Liver (tissue), 3 donors: ENCODE measurements around the gene TRPM8.

Experiments
- FOXA2 ChIP-seq: IDR thresholded peaks from 2 replicates; pipeline ENCODE4 v1.6.1; 2016; ENCODE audit warnings: antibody characterized with exemption
- GABPA ChIP-seq, 2 donors: IDR thresholded peaks in 1 of 2; conservative IDR thresholded peaks in 1 of 2; 2 replicates each; pipeline ENCODE4 v1.6.1; 2016; ENCODE audit warnings: antibody characterized with exemption in 2 of 2, mild to moderate bottlenecking in 1 of 2, moderate library complexity in 1 of 2
- HNF4A ChIP-seq, 2 donors: conservative IDR thresholded peaks; 2 replicates each; pipeline ENCODE4 v1.6.1; 2016; ENCODE audit warnings: antibody characterized with exemption in 2 of 2, mild to moderate bottlenecking in 2 of 2
- JUND ChIP-seq, 2 donors: IDR thresholded peaks; 2 replicates each; pipeline ENCODE4 v1.6.1; 2016; ENCODE audit warnings: antibody characterized with exemption in 2 of 2
- SP1 ChIP-seq: IDR thresholded peaks from 2 replicates; pipeline ENCODE4 v1.6.1; 2018; ENCODE audit warnings: antibody characterized with exemption, mild to moderate bottlenecking
- TAF1 ChIP-seq: conservative IDR thresholded peaks from 2 replicates; pipeline ENCODE4 v1.6.1; 2016; ENCODE audit warnings: antibody characterized with exemption, mild to moderate bottlenecking
- YY1 ChIP-seq: IDR thresholded peaks from 2 replicates; pipeline ENCODE4 v1.6.1; 2016; ENCODE audit warnings: antibody characterized with exemption, mild to moderate bottlenecking
- TF ChIP-seq, protein P1 (sequence below): fragments of 150-350 bp; IDR thresholded peaks from 2 replicates; pipeline ENCODE4 v1.5.1; 2017; ENCODE audit warnings: improper control_type of control experiment, low read depth, low read length; ENCODE audit not compliant: missing input control
- TF ChIP-seq, protein P2 (sequence below): IDR thresholded peaks from 2 replicates; pipeline ENCODE4 v1.6.1; 2016; ENCODE audit warnings: antibody characterized with exemption, mild to moderate bottlenecking
- TF ChIP-seq, protein P3 (sequence below): IDR thresholded peaks from 2 replicates; pipeline ENCODE4 v1.6.1; 2016; ENCODE audit warnings: antibody characterized with exemption
- TF ChIP-seq, protein P4 (sequence below): IDR thresholded peaks from 2 replicates; pipeline ENCODE4 v1.6.1; 2016; ENCODE audit warnings: antibody characterized with exemption
- donor health status: healthy.
- donor health status: healthy.

DNA sequence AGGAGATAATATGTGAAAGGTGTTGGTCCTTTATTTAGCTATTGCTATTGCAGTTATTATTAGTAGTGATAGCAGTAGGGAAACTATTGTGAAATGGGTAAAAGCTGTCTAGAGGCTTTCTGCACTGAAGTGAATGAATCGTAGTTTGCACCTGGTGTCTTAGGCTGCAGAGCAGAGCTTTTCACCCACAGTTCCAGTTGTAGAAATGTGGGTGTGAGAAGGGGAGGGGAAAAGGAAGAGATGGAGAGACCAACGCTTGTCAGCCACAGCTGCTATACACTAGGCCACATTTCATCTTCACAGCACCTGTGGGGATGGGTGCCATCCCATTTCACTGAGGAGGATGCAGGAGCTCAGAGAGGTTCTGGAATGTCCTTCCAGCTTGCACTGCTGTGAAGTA, 50.0 kb downstream of the TRPM8 start:
- TF ChIP-seq YY1, result no peak
- TF ChIP-seq, protein P1, sequence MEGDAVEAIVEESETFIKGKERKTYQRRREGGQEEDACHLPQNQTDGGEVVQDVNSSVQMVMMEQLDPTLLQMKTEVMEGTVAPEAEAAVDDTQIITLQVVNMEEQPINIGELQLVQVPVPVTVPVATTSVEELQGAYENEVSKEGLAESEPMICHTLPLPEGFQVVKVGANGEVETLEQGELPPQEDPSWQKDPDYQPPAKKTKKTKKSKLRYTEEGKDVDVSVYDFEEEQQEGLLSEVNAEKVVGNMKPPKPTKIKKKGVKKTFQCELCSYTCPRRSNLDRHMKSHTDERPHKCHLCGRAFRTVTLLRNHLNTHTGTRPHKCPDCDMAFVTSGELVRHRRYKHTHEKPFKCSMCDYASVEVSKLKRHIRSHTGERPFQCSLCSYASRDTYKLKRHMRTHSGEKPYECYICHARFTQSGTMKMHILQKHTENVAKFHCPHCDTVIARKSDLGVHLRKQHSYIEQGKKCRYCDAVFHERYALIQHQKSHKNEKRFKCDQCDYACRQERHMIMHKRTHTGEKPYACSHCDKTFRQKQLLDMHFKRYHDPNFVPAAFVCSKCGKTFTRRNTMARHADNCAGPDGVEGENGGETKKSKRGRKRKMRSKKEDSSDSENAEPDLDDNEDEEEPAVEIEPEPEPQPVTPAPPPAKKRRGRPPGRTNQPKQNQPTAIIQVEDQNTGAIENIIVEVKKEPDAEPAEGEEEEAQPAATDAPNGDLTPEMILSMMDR, result no peak
- TF ChIP-seq SP1, result no peak
- TF ChIP-seq TAF1, result no peak
- no peak for TF ChIP-seq JUND (IDR thresholded peaks at IDR 0.05)
- TF ChIP-seq, protein P2, sequence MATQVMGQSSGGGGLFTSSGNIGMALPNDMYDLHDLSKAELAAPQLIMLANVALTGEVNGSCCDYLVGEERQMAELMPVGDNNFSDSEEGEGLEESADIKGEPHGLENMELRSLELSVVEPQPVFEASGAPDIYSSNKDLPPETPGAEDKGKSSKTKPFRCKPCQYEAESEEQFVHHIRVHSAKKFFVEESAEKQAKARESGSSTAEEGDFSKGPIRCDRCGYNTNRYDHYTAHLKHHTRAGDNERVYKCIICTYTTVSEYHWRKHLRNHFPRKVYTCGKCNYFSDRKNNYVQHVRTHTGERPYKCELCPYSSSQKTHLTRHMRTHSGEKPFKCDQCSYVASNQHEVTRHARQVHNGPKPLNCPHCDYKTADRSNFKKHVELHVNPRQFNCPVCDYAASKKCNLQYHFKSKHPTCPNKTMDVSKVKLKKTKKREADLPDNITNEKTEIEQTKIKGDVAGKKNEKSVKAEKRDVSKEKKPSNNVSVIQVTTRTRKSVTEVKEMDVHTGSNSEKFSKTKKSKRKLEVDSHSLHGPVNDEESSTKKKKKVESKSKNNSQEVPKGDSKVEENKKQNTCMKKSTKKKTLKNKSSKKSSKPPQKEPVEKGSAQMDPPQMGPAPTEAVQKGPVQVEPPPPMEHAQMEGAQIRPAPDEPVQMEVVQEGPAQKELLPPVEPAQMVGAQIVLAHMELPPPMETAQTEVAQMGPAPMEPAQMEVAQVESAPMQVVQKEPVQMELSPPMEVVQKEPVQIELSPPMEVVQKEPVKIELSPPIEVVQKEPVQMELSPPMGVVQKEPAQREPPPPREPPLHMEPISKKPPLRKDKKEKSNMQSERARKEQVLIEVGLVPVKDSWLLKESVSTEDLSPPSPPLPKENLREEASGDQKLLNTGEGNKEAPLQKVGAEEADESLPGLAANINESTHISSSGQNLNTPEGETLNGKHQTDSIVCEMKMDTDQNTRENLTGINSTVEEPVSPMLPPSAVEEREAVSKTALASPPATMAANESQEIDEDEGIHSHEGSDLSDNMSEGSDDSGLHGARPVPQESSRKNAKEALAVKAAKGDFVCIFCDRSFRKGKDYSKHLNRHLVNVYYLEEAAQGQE, result no peak
- TF ChIP-seq, protein P3, sequence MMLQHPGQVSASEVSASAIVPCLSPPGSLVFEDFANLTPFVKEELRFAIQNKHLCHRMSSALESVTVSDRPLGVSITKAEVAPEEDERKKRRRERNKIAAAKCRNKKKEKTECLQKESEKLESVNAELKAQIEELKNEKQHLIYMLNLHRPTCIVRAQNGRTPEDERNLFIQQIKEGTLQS, result no peak
- TF ChIP-seq, protein P4, sequence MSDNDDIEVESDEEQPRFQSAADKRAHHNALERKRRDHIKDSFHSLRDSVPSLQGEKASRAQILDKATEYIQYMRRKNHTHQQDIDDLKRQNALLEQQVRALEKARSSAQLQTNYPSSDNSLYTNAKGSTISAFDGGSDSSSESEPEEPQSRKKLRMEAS, result no peak
- TF ChIP-seq GABPA (IDR thresholded peaks at IDR 0.05 in 1 of 2, conservative IDR thresholded peaks at IDR 0.05 in 1 of 2), result no peak
- TF ChIP-seq HNF4A (conservative IDR thresholded peaks at IDR 0.05), result no peak
- no peak for TF ChIP-seq FOXA2
